T-cell (primary cell): ENCODE data around the gene GLIS2. TPM values are rescaled to one million over a fixed set of nuclear protein-coding genes. Genes with fewer than 3 reads are reported as not detected.

Experiments used
- total RNA-seq, 35 experiments: library from RNA in 6 of 35; stranded (reverse) in 6 of 35; fragments of 120-200 nt in 1 of 35; gene quantifications; one replicate each; pipeline versions ENCODE4 v1.2.1 to v1.2.4 and lab custom pipeline; 2013 to 2026

Gene GLIS2
- total RNA-seq, 5 donors from 2014 or later (not counting 1 experiment from before 2014, with no cell fraction given), result 0.18 to 0.20 (median 0.19) TPM; not detected in 2

Other genes starting within 250 kb of the GLIS2 start
- 10 to 100 TPM in 4 of 5 donors, 1 to 10 TPM in 1; 7.9 to 15.7 (median 11.6) TPM for gene ADCY9, start 199.6 kb upstream of the GLIS2 start, total RNA-seq
- gene SRL, start 74.0 kb upstream of the GLIS2 start, total RNA-seq, result under 1 TPM in 1 of 5 donors, not detected in 4; 0.06 TPM
- gene TFAP4, start 43.0 kb upstream of the GLIS2 start, total RNA-seq, result 10 to 100 TPM; 15.1 to 35.2 (median 34.6) TPM
- gene PAM16, start 35.3 kb downstream of the GLIS2 start, total RNA-seq, result 10 to 100 TPM; 41.2 to 53.7 (median 47.4) TPM
- under 1 TPM; 0.38 to 0.89 (median 0.56) TPM for gene VASN, start 55.8 kb downstream of the GLIS2 start, total RNA-seq
- 100 to 1,000 TPM; 213 to 675 (median 230) TPM for gene CORO7, start 100.5 kb downstream of the GLIS2 start, total RNA-seq
- 10 to 100 TPM; 37.7 to 73.8 (median 65.7) TPM for gene DNAJA3, start 109.8 kb downstream of the GLIS2 start, total RNA-seq
- gene NMRAL1, start 158.6 kb downstream of the GLIS2 start, total RNA-seq, result 10 to 100 TPM; 50.1 to 79.1 (median 62.1) TPM
- 10 to 100 TPM; 49.1 to 74.4 (median 70.5) TPM for gene HMOX2, start 160.3 kb downstream of the GLIS2 start, total RNA-seq
- 10 to 100 TPM; 28.6 to 31.3 (median 29.7) TPM for gene CDIP1, start 222.7 kb downstream of the GLIS2 start, total RNA-seq
- under 1 TPM; 0.30 to 0.66 (median 0.50) TPM for gene C16orf96, start 240.3 kb downstream of the GLIS2 start, total RNA-seq